Right lobe of liver (tissue), 6 donors: ENCODE measurements around the gene PHYH. TPM values are rescaled to one million over a fixed set of nuclear protein-coding genes. Genes with fewer than 3 reads are reported as not detected.
"Not testable (repeated sequence)": the region's sequence is repeated elsewhere in the genome, so short reads cannot be mapped to it uniquely, and the experiment has no call there.

Experiments used
- ATAC-seq, 4 donors: fragments of 200-7000 bp; cut with Tn5 transposase; one replicate each; pipeline ENCODE4 v1.9.1; 2020; ENCODE audit warnings: mild to moderate bottlenecking in 4 of 4, moderate library complexity in 4 of 4
- DNase-seq, 3 donors: peaks; one replicate each; pipeline ENCODE4 v3.0.0-alpha.2; 2020
- H3K27ac ChIP-seq, 3 donors: fragments of 200-600 bp; one replicate each; pipeline ENCODE4 v1.8.0; 2022
- H3K27me3 ChIP-seq, 2 donors: fragments of 200-600 bp; one replicate each; pipeline ENCODE4 v1.8.0; 2022
- H3K36me3 ChIP-seq, 4 donors: fragments of 200-600 bp; sonication (generic) in 1 of 4; one replicate each; pipeline versions ENCODE4 v1.5.1 to v1.8.0; 2017 to 2022; ENCODE audit warnings: control low read depth in 1 of 4
- H3K4me1 ChIP-seq, 4 donors: fragments of 200-600 bp; sonication (generic) in 1 of 4; one replicate each; pipeline versions ENCODE4 v1.5.1 to v1.8.0; 2017 to 2022; ENCODE audit warnings: control low read depth in 1 of 4
- H3K4me3 ChIP-seq, 3 donors: fragments of 200-600 bp; one replicate each; pipeline ENCODE4 v1.8.0; 2022
- H3K9me3 ChIP-seq, 4 donors: fragments of 200-600 bp; sonication (generic) in 1 of 4; one replicate each; pipeline versions ENCODE4 v1.5.1 to v1.8.0; 2017 to 2022; ENCODE audit warnings: control low read depth in 1 of 4
- POLR2A ChIP-seq: fragments of 450-650 bp; IDR thresholded peaks from one replicate; pipeline ENCODE4 v1.6.1; 2017; ENCODE audit warnings: antibody characterized with exemption, mild to moderate bottlenecking
- WGBS: methylation state at CpG from one replicate; pipeline ENCODE4 v1.1.6; 2018; ENCODE audit warnings: low coverage, low lambda C conversion rate; ENCODE audit not compliant: insufficient coverage; ENCODE audit errors: missing lambda C conversion rate; 5-methylcytosine and 5-hydroxymethylcytosine counted together
- intact Hi-C, 2 donors: fragments of 100-400 bp; cut with DNase I; formaldehyde crosslinking; loops; one replicate each; pipeline versions ENCODE4 v1.11.2 to v1.14.1; 2022
- total RNA-seq, 6 experiments: library from RNA; depleted of rRNA in 2 of 6; stranded (reverse); fragments of >200 nt in 2 of 6; fragmentation: NEBNext Ultra II Directional in 3 of 6; extraction: Animal tissue kit (Norgen Biotek cat#: 25700) in 3 of 6; gene quantifications; one replicate each; pipeline versions ENCODE4 v1.1.0 to v1.2.4, GENCODE V29; 2016 to 2023
- TF ChIP-seq, protein P1 (sequence below), 4 donors: fragments of 200-600 bp in 3 of 4; fragments of 450-650 bp in 1 of 4; IDR thresholded peaks; one replicate each; pipeline versions ENCODE4 v1.5.1 to v1.8.0; 2016 to 2022; ENCODE audit warnings: antibody characterized with exemption in 4 of 4, mild to moderate bottlenecking in 2 of 4
- donor health status: DM: no; HTN: yes; CAD: no.
- donor health status: DM: no; HTN: no; CAD: no.
- donor health status: DM: no; HTN: no; CAD: no.
- donor health status: DM: no; HTN: yes; CAD: no.
- donor health status: DM: no; HTN: yes; CAD: no.

PHYH gene
- total RNA-seq, 6 experiments from 2014 or later, result 76.8 to 204 (median 141) TPM

DNA sequence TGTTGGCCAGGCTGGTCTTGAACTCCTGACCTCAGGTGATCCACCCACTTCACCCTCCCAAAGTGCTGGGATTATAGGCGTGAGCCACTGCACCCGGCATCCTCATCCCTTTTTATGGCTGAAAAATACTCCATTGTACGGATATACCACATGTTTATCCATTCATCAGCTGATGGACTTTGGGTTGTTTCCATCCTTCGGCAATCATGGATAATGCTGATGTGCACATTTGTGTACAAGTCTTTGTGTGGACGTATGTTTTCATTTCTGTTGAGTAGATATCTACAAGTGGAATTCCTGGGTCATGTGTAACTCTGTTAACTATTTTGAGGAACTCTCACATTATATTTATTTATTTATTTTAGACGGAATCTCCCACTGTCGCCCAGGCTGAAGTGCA is 59.9 kb downstream of the PHYH start:
- no peak for ATAC-seq
- 72% methylated on average over 5 of the region's 7 CpGs for WGBS
- no peak overlapping the region for H3K4me3 ChIP-seq
- H3K36me3 ChIP-seq, result no peaks in the 10 kb centered on the region
- DNase-seq, result no peak
- no peaks in the 10 kb centered on the region for H3K9me3 ChIP-seq
- H3K27me3 ChIP-seq, result no peaks in the 10 kb centered on the region
- intact Hi-C loops, result no loop called here
- no peaks in the 10 kb centered on the region for H3K4me1 ChIP-seq
- TF ChIP-seq, protein P1, sequence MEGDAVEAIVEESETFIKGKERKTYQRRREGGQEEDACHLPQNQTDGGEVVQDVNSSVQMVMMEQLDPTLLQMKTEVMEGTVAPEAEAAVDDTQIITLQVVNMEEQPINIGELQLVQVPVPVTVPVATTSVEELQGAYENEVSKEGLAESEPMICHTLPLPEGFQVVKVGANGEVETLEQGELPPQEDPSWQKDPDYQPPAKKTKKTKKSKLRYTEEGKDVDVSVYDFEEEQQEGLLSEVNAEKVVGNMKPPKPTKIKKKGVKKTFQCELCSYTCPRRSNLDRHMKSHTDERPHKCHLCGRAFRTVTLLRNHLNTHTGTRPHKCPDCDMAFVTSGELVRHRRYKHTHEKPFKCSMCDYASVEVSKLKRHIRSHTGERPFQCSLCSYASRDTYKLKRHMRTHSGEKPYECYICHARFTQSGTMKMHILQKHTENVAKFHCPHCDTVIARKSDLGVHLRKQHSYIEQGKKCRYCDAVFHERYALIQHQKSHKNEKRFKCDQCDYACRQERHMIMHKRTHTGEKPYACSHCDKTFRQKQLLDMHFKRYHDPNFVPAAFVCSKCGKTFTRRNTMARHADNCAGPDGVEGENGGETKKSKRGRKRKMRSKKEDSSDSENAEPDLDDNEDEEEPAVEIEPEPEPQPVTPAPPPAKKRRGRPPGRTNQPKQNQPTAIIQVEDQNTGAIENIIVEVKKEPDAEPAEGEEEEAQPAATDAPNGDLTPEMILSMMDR (IDR thresholded peaks at IDR 0.05), result no peak
- TF ChIP-seq POLR2A, result no peak
- no peak overlapping the region for H3K27ac ChIP-seq

DNA sequence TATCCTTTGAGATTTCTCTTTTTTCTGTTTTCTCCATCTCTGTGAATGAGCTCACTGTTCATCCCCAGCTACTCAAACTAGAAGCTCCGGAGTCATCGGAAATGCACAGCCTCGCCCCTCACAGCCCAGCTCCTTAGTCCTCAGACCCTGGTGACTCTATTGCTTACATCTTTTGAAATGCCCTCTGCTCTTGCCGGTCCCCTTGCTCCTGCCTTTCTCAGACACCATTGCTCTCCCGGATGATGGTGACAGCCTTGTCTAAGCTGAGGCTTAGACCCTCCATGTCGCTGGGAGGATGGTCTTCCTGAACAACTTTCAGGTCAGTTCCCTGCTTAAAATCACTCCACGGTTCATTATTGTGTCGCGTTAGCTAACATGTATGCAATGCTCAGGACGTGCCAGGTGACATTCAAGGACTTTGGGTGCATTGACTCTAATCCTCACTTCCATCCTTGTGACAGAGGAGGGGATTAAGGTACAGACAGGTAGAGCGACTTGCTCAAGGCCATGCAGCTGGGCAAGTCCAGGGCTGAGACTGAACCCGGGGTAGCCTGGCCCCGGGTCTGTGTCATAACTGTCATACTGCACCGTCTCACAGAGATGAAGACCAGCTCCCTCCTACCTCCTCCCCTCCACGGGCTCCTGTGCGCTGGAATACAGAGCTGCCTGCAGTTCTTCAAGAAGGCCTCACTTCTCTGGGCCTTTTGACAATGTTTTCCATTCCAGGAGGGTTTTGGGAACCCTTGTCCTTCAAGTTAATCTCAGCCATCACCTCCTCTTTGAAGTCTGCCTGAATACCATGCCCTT is 61.4 kb downstream of the PHYH start:
- ATAC-seq (no peak), DNase-seq (no peak)
- no peak for TF ChIP-seq POLR2A
- TF ChIP-seq, protein P1 (IDR thresholded peaks at IDR 0.05), result no peak
- Histone ChIP-seq H3K4me1 (no peaks in the 10 kb centered on the region), H3K27ac (no peak overlapping the region), H3K27me3 (no peaks in the 10 kb centered on the region), H3K4me3 (no peak overlapping the region), H3K36me3 (no peaks in the 10 kb centered on the region), H3K9me3 (no peaks in the 10 kb centered on the region)
- intact Hi-C loops, result no loop called here
- 90% methylated on average over 11 of the region's 16 CpGs for WGBS

DNA sequence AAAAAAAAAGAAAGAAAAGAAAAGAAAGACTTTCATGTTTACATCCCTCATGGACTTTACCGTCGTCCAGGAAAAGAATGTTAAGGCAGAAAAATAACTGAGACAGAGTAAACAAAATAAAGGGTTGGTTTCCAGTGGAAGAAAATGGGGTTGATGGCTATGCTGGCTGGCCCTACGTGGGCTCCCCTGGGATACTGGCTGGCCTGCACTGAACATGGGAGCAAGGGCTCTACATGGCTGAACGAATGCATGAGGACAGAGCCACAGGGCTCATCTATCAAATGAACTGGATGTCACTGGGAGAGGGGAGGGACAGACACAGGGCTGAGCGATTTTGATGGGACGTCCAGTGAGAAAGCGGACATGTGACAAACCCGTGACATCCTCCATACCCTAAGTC is 63.2 kb downstream of the PHYH start:
- H3K27ac ChIP-seq, result no peak overlapping the region
- H3K9me3 ChIP-seq, result no peaks in the 10 kb centered on the region
- no peak for DNase-seq
- no peaks in the 10 kb centered on the region for H3K27me3 ChIP-seq
- intact Hi-C loops, result no loop called here
- no peak overlapping the region for H3K4me3 ChIP-seq
- TF ChIP-seq, protein P1 (IDR thresholded peaks at IDR 0.05), result no peak
- no peaks in the 10 kb centered on the region for H3K4me1 ChIP-seq
- 89% methylated on average over 5 of the region's 8 CpGs for WGBS
- no peak for ATAC-seq
- no peaks in the 10 kb centered on the region for H3K36me3 ChIP-seq

DNA sequence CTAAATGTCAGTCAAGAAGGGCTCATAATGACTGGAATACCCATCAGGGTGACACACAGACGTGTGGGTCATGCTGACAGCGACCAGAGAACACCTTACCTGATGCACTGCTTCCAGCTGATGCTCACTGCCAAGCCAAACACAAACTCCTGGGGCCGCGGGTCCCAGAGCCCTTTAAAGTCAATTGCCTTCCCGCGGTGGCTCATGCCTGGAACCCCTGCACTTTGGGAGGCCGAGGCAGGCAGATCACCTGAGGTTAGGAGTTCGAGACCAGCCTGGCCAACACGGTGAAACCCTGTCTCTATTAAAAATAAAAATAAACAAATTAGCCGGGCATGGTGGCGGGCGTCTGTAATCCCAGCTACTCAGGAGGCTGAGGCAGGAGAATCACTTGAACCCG is 65.1 kb downstream of the PHYH start:
- not testable (repeated sequence) for DNase-seq

DNA sequence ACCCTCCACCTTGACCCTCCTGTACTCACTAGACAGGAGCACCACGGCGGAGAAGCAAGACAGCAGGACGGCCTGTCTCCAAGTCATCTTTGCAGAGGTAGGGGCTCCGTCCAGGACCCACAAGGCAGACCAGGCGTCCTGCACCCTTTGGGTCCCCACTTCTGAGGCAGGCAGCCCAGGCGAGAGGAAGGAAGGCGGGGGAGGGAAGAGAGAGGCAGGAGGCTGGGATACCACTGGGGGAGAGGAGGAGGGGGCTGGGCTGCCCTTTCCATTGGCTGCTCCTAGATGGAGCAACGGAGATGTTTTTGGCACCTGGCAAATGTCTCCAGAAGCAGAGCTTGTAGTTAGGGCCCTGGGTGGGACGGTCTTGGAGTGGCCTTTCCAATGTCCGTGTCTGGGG is 65.7 kb downstream of the PHYH start, which contains the start of gene UCMA:
UCMA (minus strand) TSS at position 203 of the 400 bp plus-strand sequence; CDS start at position 87, 116 bp downstream.
- TF ChIP-seq, protein P1 (IDR thresholded peaks at IDR 0.05), result no peak
- TF ChIP-seq POLR2A, result no peak
- intact Hi-C loops, result no loop called here
- WGBS, result 73% methylated on average over 9 of the region's 10 CpGs
- ATAC-seq (peak in 1 of 4 donors; percentile 12), DNase-seq (no peak)
- no peaks in the 10 kb centered on the region for H3K4me1 ChIP-seq
- H3K27ac ChIP-seq, result no peak within 1 kb of the TSS
- no peaks in the 10 kb centered on the region for H3K27me3 ChIP-seq
- H3K4me3 ChIP-seq, result no peak within 1 kb of the TSS
- no peaks in the 10 kb centered on the region for H3K36me3 ChIP-seq
- no peaks in the 10 kb centered on the region for H3K9me3 ChIP-seq

More for the DNA sequence above, 65.1 kb downstream of the PHYH start:
- H3K9me3 ChIP-seq, H3K36me3 ChIP-seq, intact Hi-C loops, H3K27me3 ChIP-seq, H3K4me3 ChIP-seq, H3K4me1 ChIP-seq, H3K27ac ChIP-seq: not testable (repeated sequence)
- WGBS, result 75% methylated on average over 4 of the region's 13 CpGs
- peak in 1 of 4 donors; percentile 17 for ATAC-seq
